A549 (cell line): ENCODE measurements around the gene WNT1. TPM values are rescaled to one million over a fixed set of nuclear protein-coding genes. Genes with fewer than 3 reads are reported as not detected.

Experiments used
- ATAC-seq, 2 experiments: fragments of 200-7000 bp in 1 of 2; fragments of >200 bp in 1 of 2; cut with Nextera tagmentation in 1 of 2; cut with Tn5 transposase in 1 of 2; 3 replicates each; pipeline versions ENCODE4 v1.8.0 to v1.9.1; 2018 to 2020; ENCODE audit warnings: mild to moderate bottlenecking in 1 of 2, moderate library complexity in 1 of 2
- CTCF ChIA-PET: fragments of 300-600 bp; sonication (Branson Sonifier 250); formaldehyde crosslinking; extraction: SDS; loops from one replicate; lab custom pipeline; 2021; ENCODE audit warnings: antibody characterized with exemption, inconsistent platforms; lab: Yijun Ruan, JAX
- POLR2A ChIA-PET: fragments of 350-600 bp; formaldehyde crosslinking; extraction: SDS; loops from one replicate; lab custom pipeline; 2021; ENCODE audit warnings: antibody characterized with exemption, inconsistent platforms; lab: Yijun Ruan, JAX
- DNase-seq, 2 experiments: peaks; one replicate each; pipeline versions ENCODE4 v3.0.0 to v3.0.0-alpha.2; 2011 to 2016; ENCODE audit warnings: low read depth in 1 of 2, low spot score in 1 of 2
- FAIRE-seq: peaks from 2 replicates; lab custom pipeline; 2011; peaks lifted over from hg19 to GRCh38; lab: Jason Lieb, UNC
- H3K27ac ChIP-seq, 2 experiments: fragments of >200 bp; sonication (Bioruptor Twin); formaldehyde crosslinking; 3 replicates each; pipeline ENCODE4 v1.5.1; 2016 to 2017
- H3K4me1 ChIP-seq: fragments of >200 bp; sonication (Bioruptor Twin); formaldehyde crosslinking; 3 replicates; pipeline ENCODE4 v1.6.1; 2016
- H3K4me2 ChIP-seq: fragments of >200 bp; sonication (Bioruptor Twin); formaldehyde crosslinking; 3 replicates; pipeline ENCODE4 v1.6.1; 2016
- H3K4me3 ChIP-seq: fragments of >200 bp; sonication (Bioruptor Twin); formaldehyde crosslinking; 3 replicates; pipeline ENCODE4 v1.5.1; 2016
- H3K9me3 ChIP-seq: fragments of >200 bp; sonication (Bioruptor Twin); formaldehyde crosslinking; 3 replicates; pipeline ENCODE4 v1.6.1; 2016
- BCL3 ChIP-seq: fragments of >200 bp; sonication (Bioruptor Twin); formaldehyde crosslinking; IDR thresholded peaks from 3 replicates; pipeline ENCODE4 v1.6.1; 2016
- CTCF ChIP-seq: fragments of >200 bp; sonication (Bioruptor Twin); formaldehyde crosslinking; IDR thresholded peaks from 3 replicates; pipeline ENCODE4 v1.5.1; 2016
- EHMT2 ChIP-seq: fragments of 200-600 bp; sonication (generic); IDR thresholded peaks from 2 replicates; pipeline ENCODE4 v1.6.1; 2016; ENCODE audit warnings: antibody characterized with exemption, low read depth, mild to moderate bottlenecking, moderate library complexity
- HDAC2 ChIP-seq: fragments of 200-600 bp; sonication (generic); IDR thresholded peaks from 2 replicates; pipeline ENCODE4 v1.6.1; 2016
- HMGXB4 ChIP-seq: fragments of 250-450 bp; sonication (Bioruptor Pico); IDR thresholded peaks from 2 replicates; pipeline ENCODE4 v1.5.0; 2021; ENCODE audit warnings: mild to moderate bottlenecking, moderate library complexity, borderline replicate concordance
- KDM1A ChIP-seq: fragments of 200-600 bp; sonication (generic); IDR thresholded peaks from 2 replicates; pipeline ENCODE4 v1.6.1; 2016; ENCODE audit warnings: low read depth, mild to moderate bottlenecking
- MAFK ChIP-seq: fragments of 450-650 bp; IDR thresholded peaks from 2 replicates; pipeline ENCODE4 v1.6.1; 2014; ENCODE audit not compliant: partially characterized antibody
- MAX ChIP-seq: IDR thresholded peaks from 2 replicates; pipeline ENCODE4 v1.6.1; 2012
- MAZ ChIP-seq: fragments of 150-350 bp; IDR thresholded peaks from 2 replicates; pipeline ENCODE4 v1.6.1; 2014; ENCODE audit warnings: antibody characterized with exemption, low read depth, low read length, borderline replicate concordance
- MYC ChIP-seq: IDR thresholded peaks from 2 replicates; pipeline ENCODE4 v1.6.1; 2012; ENCODE audit warnings: mild to moderate bottlenecking, inconsistent platforms, low read length, improper control_type of control experiment, borderline replicate concordance
- NFE2L2 ChIP-seq: fragments of 150-350 bp; conservative IDR thresholded peaks from 2 replicates; pipeline ENCODE4 v1.6.1; 2014; ENCODE audit warnings: low read length
- PBX3 ChIP-seq: IDR thresholded peaks from 2 replicates; pipeline ENCODE4 v1.6.1; 2012
- POLR2AphosphoS2 ChIP-seq: conservative IDR thresholded peaks from 2 replicates; pipeline ENCODE4 v1.6.1; 2012; ENCODE audit warnings: low read length, improper control_type of control experiment, inconsistent platforms
- RAD21 ChIP-seq, 2 experiments: fragments of >200 bp in 1 of 2; sonication (Bioruptor Twin) in 1 of 2; formaldehyde crosslinking in 1 of 2; IDR thresholded peaks in 1 of 2; conservative IDR thresholded peaks in 1 of 2; 2 replicates in 1 of 2; 3 replicates in 1 of 2; pipeline ENCODE4 v1.6.1; 2012 to 2018; ENCODE audit warnings: inconsistent platforms in 1 of 2
- RCOR1 ChIP-seq: fragments of 150-350 bp; IDR thresholded peaks from 2 replicates; pipeline ENCODE4 v1.6.1; 2014; ENCODE audit warnings: antibody characterized with exemption, low read length, low read depth
- REST ChIP-seq: fragments of 200-600 bp; sonication (generic); IDR thresholded peaks from 2 replicates; pipeline ENCODE4 v1.6.1; 2016; ENCODE audit warnings: antibody characterized with exemption, mild to moderate bottlenecking, moderate library complexity
- SMC3 ChIP-seq: fragments of >200 bp; sonication (Bioruptor Twin); formaldehyde crosslinking; IDR thresholded peaks from 3 replicates; pipeline ENCODE4 v1.6.1; 2018; ENCODE audit warnings: inconsistent platforms
- SREBF2 ChIP-seq: fragments of 450-650 bp; IDR thresholded peaks from 2 replicates; pipeline ENCODE4 v1.6.1; 2014; ENCODE audit warnings: mild to moderate bottlenecking, moderate library complexity
- TP53 ChIP-seq: fragments of 250-450 bp; sonication (Bioruptor Pico); IDR thresholded peaks from 2 replicates; pipeline ENCODE4 v1.5.0; 2021; ENCODE audit warnings: mild to moderate bottlenecking, moderate library complexity
- ZC3H11A ChIP-seq: fragments of 450-650 bp; IDR thresholded peaks from 2 replicates; pipeline ENCODE4 v1.6.1; 2014; ENCODE audit warnings: antibody characterized with exemption, mild to moderate bottlenecking
- WGBS: methylation state at CpG from one replicate; pipeline ENCODE4 v1.1.6; 2017; ENCODE audit errors: missing lambda C conversion rate; 5-methylcytosine and 5-hydroxymethylcytosine counted together
- polyA plus RNA-seq, 4 experiments: library from polyadenylated mRNA; depleted of rRNA in 3 of 4; stranded (reverse); fragments of >200 nt; fragmentation: RNase III in 1 of 4; extraction: RNeasy Plus Mini Kit Qiagen cat#74134 plus additional on column Dnase treatment in 1 of 4; gene quantifications; 2 replicates in 3 of 4; 3 replicates in 1 of 4; pipeline ENCODE4 v1.2.3, GENCODE V29; 2011 to 2017

WNT1 gene
- polyA plus RNA-seq, 2 of the 4 experiments (the other 2 are of a cell fraction) = not detected

- no peak for FAIRE-seq
- ChIA-PET POLR2A (no interaction called here), CTCF (interaction anchor here (0.6 to 77.5 kb wide), 9 partner anchors 1 to 134 kb away, joined by 3 to 2584 read pairs (median 3); partner anchors contain the start of genes ARF3, DDN, FKBP11 and PRKAG1)
- Histone ChIP-seq H3K4me3 (peak overlapping the region; percentile 44), H3K4me2 (peak overlapping the region; percentile 84), H3K4me1 (peaks cover 16% of the 10 kb centered on the region; the same call in 2 of the 3 replicates), H3K9me3 (no peaks in the 10 kb centered on the region), H3K27ac (peak overlapping the region in 1 of 2 experiments; percentile 26; a peak in 1 of 6 replicates)
- DNase-seq = peak in 1 of 2 experiments; percentile 51
- WGBS = 55% methylated on average over 41 of the region's 46 CpGs
- 0 out of 5 replicates have a peak, but pooled peaks of 1 of the 2 experiments have one; percentile 7 for TF ChIP-seq RAD21 (conservative IDR thresholded peaks at IDR 0.05 in 1 of 2, IDR thresholded peaks at IDR 0.05 in 1 of 2)
- no peak for TF ChIP-seq MYC
- ATAC-seq = peak; percentile 4 to 45; a peak in 4 of 6 replicates
These were observed 2.3 kb downstream of the WNT1 start for GRCh38 chr12:48980389-48980952.

GRCh38 chr12:48980953-48981756 lies 3.0 kb downstream of the WNT1 start:
- TF ChIP-seq SMC3 (0 out of 3 replicates have a peak, but pooled peaks have one; percentile 17), CTCF (peak; percentile 38), POLR2AphosphoS2 (no peak), MAX (peak; percentile 87)
- WGBS = 18% methylated on average over 79 of the region's 91 CpGs
- CTCF ChIA-PET = interaction anchor here (0.6 to 77.5 kb wide), 12 partner anchors 1 to 133 kb away, joined by 3 to 2584 read pairs (median 3); partner anchors contain the start of genes ARF3, DDN, FKBP11 and PRKAG1
- Histone ChIP-seq H3K4me3 (peak overlapping the region; percentile 44), H3K9me3 (no peaks in the 10 kb centered on the region), H3K4me2 (peak overlapping the region; percentile 84), H3K4me1 (peaks cover 16% of the 10 kb centered on the region; the same call in 2 of the 3 replicates), H3K27ac (peak overlapping the region; percentile 16 to 26; a peak in 3 of 6 replicates)
- DNase-seq (peak; percentile 57 to 66), FAIRE-seq (no peak), ATAC-seq (peak; percentile 59 to 65)
- POLR2A ChIA-PET = no interaction called here

- H3K4me2 ChIP-seq = peak overlapping the region; percentile 84
- no peak for FAIRE-seq
- POLR2A ChIA-PET = no interaction called here
- no peak for DNase-seq
- CTCF ChIA-PET = interaction anchor here (0.8 to 77.5 kb wide), 10 partner anchors 2 to 148 kb away, joined by 3 to 2584 read pairs (median 4); partner anchors contain the start of genes ARF3, DDN, FKBP11 and PRKAG1
- ATAC-seq = no peak
- H3K4me3 ChIP-seq = peak overlapping the region; percentile 44; the same call in 2 of the 3 replicates
- H3K27ac ChIP-seq = no peak overlapping the region; a peak in 1 of 6 replicates
- no peaks in the 10 kb centered on the region for H3K9me3 ChIP-seq
- whole genome bisulfite sequencing = 44% methylated on average over 13 of the region's 13 CpGs
- peaks cover 16% of the 10 kb centered on the region; the same call in 2 of the 3 replicates for H3K4me1 ChIP-seq
- no peak for TF ChIP-seq NFE2L2
- TF ChIP-seq MAFK = no peak
- TF ChIP-seq HMGXB4 (CRISPR knock-in tag) = no peak
- TF ChIP-seq BCL3 = no peak
- TF ChIP-seq SREBF2 = no peak
- TF ChIP-seq MAZ = no peak
- no peak for TF ChIP-seq ZC3H11A
- TF ChIP-seq EHMT2 = no peak
- no peak for TF ChIP-seq PBX3
- no peak for TF ChIP-seq KDM1A
- no peak for TF ChIP-seq HDAC2
- TF ChIP-seq RCOR1 = no peak
- TF ChIP-seq TP53 (CRISPR knock-in tag) = no peak
- no peak for TF ChIP-seq REST
These were observed 3.6 kb downstream of the WNT1 start for GRCh38 chr12:48981757-48982157.
